ENCODE measurements around the gene EXOC3L2.

The EXOC3L2 gene

GRCh38 chr19:45179072-45179891 lies 65.9 kb downstream of the EXOC3L2 start:
- peak; percentile 62 for DNase-seq (ENCODE audit: low spot score)

GRCh38 chr19:45178262-45179071 lies 66.7 kb downstream of the EXOC3L2 start, which contains the start of gene BLOC1S3:
BLOC1S3 (plus strand) TSS chr19:45178784; CDS start chr19:45179297, 513 bp downstream.
- DNase-seq (ENCODE audit: low spot score), result peak; percentile 99

GRCh38 chr19:45177817-45178261 lies 67.4 kb downstream of the EXOC3L2 start, which contains the start of gene TRAPPC6A:
TRAPPC6A (minus strand) TSS chr19:45178237; CDS start chr19:45178218, 19 bp downstream.
- DNase-seq (ENCODE audit: low spot score), result peak; percentile 63

GRCh38 chr19:45175515-45176345 lies 69.5 kb downstream of the EXOC3L2 start:
- DNase-seq (ENCODE audit: low spot score), result no peak

GRCh38 chr19:45173816-45174215 lies 71.4 kb downstream of the EXOC3L2 start:
- DNase-seq (ENCODE audit: low spot score), result no peak

- no peak for DNase-seq (ENCODE audit: low spot score)
Observed at GRCh38 chr19:45172611-45173208, 72.5 kb downstream of the EXOC3L2 start.

GRCh38 chr19:45172173-45172572 lies 73.0 kb downstream of the EXOC3L2 start:
- DNase-seq (ENCODE audit: low spot score), result no peak

- DNase-seq (ENCODE audit: low spot score), result no peak
Observed at GRCh38 chr19:45171211-45171623, 74.0 kb downstream of the EXOC3L2 start.

- no peak for DNase-seq (ENCODE audit: low spot score)
Observed at GRCh38 chr19:45170146-45171106, 74.8 kb downstream of the EXOC3L2 start.

GRCh38 chr19:45169602-45170001 lies 75.6 kb downstream of the EXOC3L2 start:
- no peak for DNase-seq (ENCODE audit: low spot score)

GRCh38 chr19:45168767-45169351 lies 76.3 kb downstream of the EXOC3L2 start:
- no peak for DNase-seq (ENCODE audit: low spot score)

- no peak for DNase-seq (ENCODE audit: low spot score)
Observed at GRCh38 chr19:45166723-45167252, 78.4 kb downstream of the EXOC3L2 start.

- DNase-seq (ENCODE audit: low spot score), result peak; percentile 76
Observed at GRCh38 chr19:45164577-45165335, 80.5 kb downstream of the EXOC3L2 start.

GRCh38 chr19:45163751-45164460 lies 81.3 kb downstream of the EXOC3L2 start:
- DNase-seq (ENCODE audit: low spot score), result no peak

- no peak for DNase-seq (ENCODE audit: low spot score)
Observed at GRCh38 chr19:45163156-45163555, 82.1 kb downstream of the EXOC3L2 start.

- no peak for DNase-seq (ENCODE audit: low spot score)
Observed at GRCh38 chr19:45162608-45163143, 82.5 kb downstream of the EXOC3L2 start.
